ENCODE data around the gene KCNQ1OT1.

KCNQ1OT1 gene

DNA sequence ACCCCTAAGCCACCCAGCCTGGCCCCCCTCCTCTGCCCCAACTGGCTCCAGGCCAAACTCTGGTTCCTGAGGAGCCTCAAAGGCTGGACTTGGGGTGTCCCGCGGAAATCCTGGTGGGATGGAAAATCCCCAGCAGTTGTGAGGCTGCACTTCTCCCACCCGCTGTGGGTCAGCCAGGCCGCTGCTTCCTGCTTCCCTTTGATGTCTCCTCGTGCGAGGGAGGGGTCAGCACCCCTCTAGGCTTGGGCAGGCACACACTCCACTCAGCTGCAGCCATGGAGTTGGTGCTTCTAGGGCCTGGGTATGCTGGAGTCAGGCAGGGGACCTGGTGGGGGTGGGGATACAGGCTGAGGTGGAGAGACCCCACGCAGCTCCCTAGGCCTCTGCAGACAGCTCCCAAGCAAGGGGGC lies 12.0 kb downstream of the KCNQ1OT1 start:
- Histone ChIP-seq H3K4me1 (ENCODE audit: control insufficient read depth in 1 of 2, insufficient read depth in 2 of 2, low read length in 2 of 2) (peaks cover 0 to 40% of the 10 kb centered on the region in 2 donors), H3K27ac (ENCODE audit: low read length) (no peak overlapping the region)

GRCh38 chr11:2687223-2687530 lies 12.6 kb downstream of the KCNQ1OT1 start:
- Histone ChIP-seq H3K27me3 (ENCODE audit: low read depth, low read length) (no peaks in the 10 kb centered on the region), H3K4me3 (ENCODE audit: low read depth in 1 of 2, low read length in 2 of 2) (no peak overlapping the region), H3K9me3 (ENCODE audit: control insufficient read depth in 1 of 2, low read length in 2 of 2) (no peaks in the 10 kb centered on the region), H3K4me1 (ENCODE audit: control insufficient read depth in 1 of 2, insufficient read depth in 2 of 2, low read length in 2 of 2) (peaks cover 0 to 39% of the 10 kb centered on the region in 2 donors), H3K27ac (ENCODE audit: low read length) (no peak overlapping the region), H3K36me3 (ENCODE audit: control insufficient read depth in 1 of 2, insufficient read depth in 2 of 2, low read length in 2 of 2) (no peaks in the 10 kb centered on the region)

More for the DNA sequence above, 12.0 kb downstream of the KCNQ1OT1 start:
- Histone ChIP-seq H3K36me3 (ENCODE audit: control insufficient read depth in 1 of 2, insufficient read depth in 2 of 2, low read length in 2 of 2) (no peaks in the 10 kb centered on the region), H3K9me3 (ENCODE audit: control insufficient read depth in 1 of 2, low read length in 2 of 2) (no peaks in the 10 kb centered on the region), H3K4me3 (ENCODE audit: low read depth in 1 of 2, low read length in 2 of 2) (no peak overlapping the region), H3K27me3 (ENCODE audit: low read depth, low read length) (no peaks in the 10 kb centered on the region)

DNA sequence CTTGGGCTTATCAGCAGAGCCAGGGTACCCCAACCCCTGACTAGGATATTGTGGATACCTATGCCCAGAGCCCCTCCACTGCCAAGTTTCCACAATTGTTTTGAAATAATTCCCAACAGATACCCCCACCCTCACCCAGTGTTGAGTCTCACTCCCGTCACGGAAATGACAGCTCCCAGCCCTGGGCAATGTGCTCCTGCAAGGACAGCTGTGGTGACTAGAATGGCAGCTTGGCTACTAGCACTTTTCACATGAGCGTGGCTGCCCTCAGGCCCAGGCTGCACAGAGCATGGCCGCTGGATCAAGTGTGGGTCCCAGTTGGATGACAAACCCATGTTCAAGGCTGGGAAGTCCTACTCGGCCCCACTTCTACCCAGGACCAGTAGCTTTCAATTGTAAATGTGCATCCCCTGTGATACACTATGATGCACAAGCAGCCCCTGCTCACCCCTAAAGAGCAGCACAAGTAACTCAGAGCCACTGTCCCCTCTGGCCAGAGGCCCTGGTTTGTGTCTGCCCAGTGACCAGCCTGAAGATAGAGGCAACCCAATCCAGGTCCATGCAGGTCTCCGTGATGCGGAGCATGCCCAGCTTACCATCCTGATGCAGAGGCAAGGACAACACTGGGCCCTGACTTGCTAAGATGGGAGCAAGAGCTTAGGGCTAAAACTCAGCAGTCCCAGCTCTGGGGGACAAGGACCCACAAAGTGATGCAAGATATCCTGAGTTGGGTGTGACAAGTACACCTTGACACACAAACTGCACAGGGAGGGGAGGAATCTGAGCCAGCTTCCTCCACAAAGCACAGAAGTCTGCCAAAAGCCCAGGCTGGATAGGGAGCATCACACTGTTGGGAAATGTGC lies 13.2 kb downstream of the KCNQ1OT1 start:
- H3K4me3 ChIP-seq (ENCODE audit: low read depth in 1 of 2, low read length in 2 of 2), result no peak overlapping the region
- no peaks in the 10 kb centered on the region for H3K36me3 ChIP-seq (ENCODE audit: control insufficient read depth in 1 of 2, insufficient read depth in 2 of 2, low read length in 2 of 2)
- H3K27ac ChIP-seq (ENCODE audit: low read length), result no peak overlapping the region
- H3K9me3 ChIP-seq (ENCODE audit: control insufficient read depth in 1 of 2, low read length in 2 of 2), result no peaks in the 10 kb centered on the region
- no peaks in the 10 kb centered on the region for H3K27me3 ChIP-seq (ENCODE audit: low read depth, low read length)
- peaks cover 0 to 33% of the 10 kb centered on the region in 2 donors for H3K4me1 ChIP-seq (ENCODE audit: control insufficient read depth in 1 of 2, insufficient read depth in 2 of 2, low read length in 2 of 2)

- Histone ChIP-seq H3K4me1 (ENCODE audit: control insufficient read depth in 1 of 2, insufficient read depth in 2 of 2, low read length in 2 of 2) (peaks cover 0 to 26% of the 10 kb centered on the region in 2 donors), H3K27me3 (ENCODE audit: low read depth, low read length) (no peaks in the 10 kb centered on the region), H3K9me3 (ENCODE audit: control insufficient read depth in 1 of 2, low read length in 2 of 2) (no peaks in the 10 kb centered on the region), H3K36me3 (ENCODE audit: control insufficient read depth in 1 of 2, insufficient read depth in 2 of 2, low read length in 2 of 2) (no peaks in the 10 kb centered on the region), H3K4me3 (ENCODE audit: low read depth in 1 of 2, low read length in 2 of 2) (no peak overlapping the region), H3K27ac (ENCODE audit: low read length) (no peak overlapping the region)
These were observed 14.0 kb downstream of the KCNQ1OT1 start for GRCh38 chr11:2685566-2686359.

GRCh38 chr11:2685051-2685450 lies 14.7 kb downstream of the KCNQ1OT1 start:
- Histone ChIP-seq H3K4me1 (ENCODE audit: control insufficient read depth in 1 of 2, insufficient read depth in 2 of 2, low read length in 2 of 2) (peaks cover 0 to 20% of the 10 kb centered on the region in 2 donors), H3K27ac (ENCODE audit: low read length) (no peak overlapping the region), H3K4me3 (ENCODE audit: low read depth in 1 of 2, low read length in 2 of 2) (no peak overlapping the region), H3K36me3 (ENCODE audit: control insufficient read depth in 1 of 2, insufficient read depth in 2 of 2, low read length in 2 of 2) (no peaks in the 10 kb centered on the region), H3K27me3 (ENCODE audit: low read depth, low read length) (no peaks in the 10 kb centered on the region), H3K9me3 (ENCODE audit: control insufficient read depth in 1 of 2, low read length in 2 of 2) (no peaks in the 10 kb centered on the region)

- Histone ChIP-seq H3K4me3 (ENCODE audit: low read depth in 1 of 2, low read length in 2 of 2) (no peak overlapping the region), H3K27ac (ENCODE audit: low read length) (no peak overlapping the region), H3K36me3 (ENCODE audit: control insufficient read depth in 1 of 2, insufficient read depth in 2 of 2, low read length in 2 of 2) (no peaks in the 10 kb centered on the region), H3K4me1 (ENCODE audit: control insufficient read depth in 1 of 2, insufficient read depth in 2 of 2, low read length in 2 of 2) (peaks cover 0 to 17% of the 10 kb centered on the region in 2 donors), H3K9me3 (ENCODE audit: control insufficient read depth in 1 of 2, low read length in 2 of 2) (no peaks in the 10 kb centered on the region), H3K27me3 (ENCODE audit: low read depth, low read length) (no peaks in the 10 kb centered on the region)
These were observed 15.2 kb downstream of the KCNQ1OT1 start for GRCh38 chr11:2684581-2684980.

- no peak overlapping the region for H3K4me3 ChIP-seq (ENCODE audit: low read depth in 1 of 2, low read length in 2 of 2)
- H3K4me1 ChIP-seq (ENCODE audit: control insufficient read depth in 1 of 2, insufficient read depth in 2 of 2, low read length in 2 of 2), result peaks cover 0 to 17% of the 10 kb centered on the region in 2 donors
- H3K36me3 ChIP-seq (ENCODE audit: control insufficient read depth in 1 of 2, insufficient read depth in 2 of 2, low read length in 2 of 2), result no peaks in the 10 kb centered on the region
- no peaks in the 10 kb centered on the region for H3K9me3 ChIP-seq (ENCODE audit: control insufficient read depth in 1 of 2, low read length in 2 of 2)
- no peak overlapping the region for H3K27ac ChIP-seq (ENCODE audit: low read length)
- no peaks in the 10 kb centered on the region for H3K27me3 ChIP-seq (ENCODE audit: low read depth, low read length)
These were observed 16.0 kb downstream of the KCNQ1OT1 start for GRCh38 chr11:2683806-2684205.

- no peaks in the 10 kb centered on the region for H3K27me3 ChIP-seq (ENCODE audit: low read depth, low read length)
- no peak overlapping the region for H3K27ac ChIP-seq (ENCODE audit: low read length)
- peaks cover 1 to 3% of the 10 kb centered on the region in 2 donors for H3K4me1 ChIP-seq (ENCODE audit: control insufficient read depth in 1 of 2, insufficient read depth in 2 of 2, low read length in 2 of 2)
- H3K9me3 ChIP-seq (ENCODE audit: control insufficient read depth in 1 of 2, low read length in 2 of 2), result no peaks in the 10 kb centered on the region
- H3K4me3 ChIP-seq (ENCODE audit: low read depth in 1 of 2, low read length in 2 of 2), result no peak overlapping the region
- H3K36me3 ChIP-seq (ENCODE audit: control insufficient read depth in 1 of 2, insufficient read depth in 2 of 2, low read length in 2 of 2), result no peaks in the 10 kb centered on the region
These were observed 18.2 kb downstream of the KCNQ1OT1 start for GRCh38 chr11:2681408-2682145.

DNA sequence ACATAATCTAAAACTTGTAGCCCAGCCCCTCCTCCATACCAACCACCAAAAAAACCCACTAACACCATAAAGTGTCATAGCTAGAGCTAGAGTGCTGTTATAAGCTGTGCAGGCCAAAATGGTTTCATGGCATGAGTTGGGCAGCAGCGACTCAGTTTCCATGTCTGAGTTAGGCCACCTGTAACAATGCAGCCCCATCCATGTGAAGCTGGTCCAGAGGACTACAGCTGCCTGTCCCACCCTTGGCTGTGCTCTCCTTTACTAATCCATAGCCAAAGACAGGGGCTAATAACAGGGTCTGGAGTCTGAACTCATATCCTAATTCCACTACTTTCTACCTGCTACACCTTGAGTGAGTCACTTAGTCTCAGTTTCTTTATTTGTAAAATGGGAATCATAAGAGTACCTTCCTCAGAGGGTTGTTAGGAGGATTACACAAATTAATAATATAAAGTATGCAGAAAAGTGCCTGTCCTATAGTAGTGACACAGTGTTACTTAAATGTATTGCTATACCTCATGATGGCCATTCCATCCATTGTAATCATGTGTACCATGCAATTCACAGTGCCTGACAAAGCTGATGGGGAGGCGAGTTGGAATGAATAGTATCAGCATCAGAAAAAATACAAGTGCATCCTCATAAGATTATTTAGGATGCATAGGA lies 20.6 kb downstream of the KCNQ1OT1 start:
- Histone ChIP-seq H3K36me3 (ENCODE audit: control insufficient read depth in 1 of 2, insufficient read depth in 2 of 2, low read length in 2 of 2) (no peaks in the 10 kb centered on the region), H3K9me3 (ENCODE audit: control insufficient read depth in 1 of 2, low read length in 2 of 2) (no peaks in the 10 kb centered on the region), H3K27ac (ENCODE audit: low read length) (no peak overlapping the region), H3K4me1 (ENCODE audit: control insufficient read depth in 1 of 2, insufficient read depth in 2 of 2, low read length in 2 of 2) (peaks cover 13 to 19% of the 10 kb centered on the region in 2 donors), H3K27me3 (ENCODE audit: low read depth, low read length) (no peaks in the 10 kb centered on the region), H3K4me3 (ENCODE audit: low read depth in 1 of 2, low read length in 2 of 2) (no peak overlapping the region)

DNA sequence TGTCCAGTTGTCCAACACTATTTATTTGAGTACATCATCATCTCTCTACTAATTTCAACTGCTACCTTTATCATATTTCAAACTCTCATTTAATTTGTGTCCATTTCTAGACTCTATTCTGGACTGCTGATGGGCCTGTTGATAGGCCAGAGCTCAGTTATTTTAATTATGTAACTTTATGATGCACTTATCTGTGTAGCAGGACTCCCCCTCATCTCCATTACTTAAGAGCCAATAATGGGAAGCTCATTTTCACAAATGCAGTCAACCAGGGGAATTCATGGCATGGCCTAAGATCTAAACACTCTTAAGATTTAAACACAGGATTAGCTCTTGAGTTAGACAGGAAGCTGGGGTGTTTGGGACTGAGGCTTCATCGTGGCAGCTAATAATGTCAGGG lies 21.4 kb downstream of the KCNQ1OT1 start:
- Histone ChIP-seq H3K27me3 (ENCODE audit: low read depth, low read length) (no peaks in the 10 kb centered on the region), H3K4me1 (ENCODE audit: control insufficient read depth in 1 of 2, insufficient read depth in 2 of 2, low read length in 2 of 2) (peaks cover 13 to 23% of the 10 kb centered on the region in 2 donors), H3K4me3 (ENCODE audit: low read depth in 1 of 2, low read length in 2 of 2) (no peak overlapping the region), H3K36me3 (ENCODE audit: control insufficient read depth in 1 of 2, insufficient read depth in 2 of 2, low read length in 2 of 2) (no peaks in the 10 kb centered on the region), H3K9me3 (ENCODE audit: control insufficient read depth in 1 of 2, low read length in 2 of 2) (no peaks in the 10 kb centered on the region), H3K27ac (ENCODE audit: low read length) (no peak overlapping the region)

DNA sequence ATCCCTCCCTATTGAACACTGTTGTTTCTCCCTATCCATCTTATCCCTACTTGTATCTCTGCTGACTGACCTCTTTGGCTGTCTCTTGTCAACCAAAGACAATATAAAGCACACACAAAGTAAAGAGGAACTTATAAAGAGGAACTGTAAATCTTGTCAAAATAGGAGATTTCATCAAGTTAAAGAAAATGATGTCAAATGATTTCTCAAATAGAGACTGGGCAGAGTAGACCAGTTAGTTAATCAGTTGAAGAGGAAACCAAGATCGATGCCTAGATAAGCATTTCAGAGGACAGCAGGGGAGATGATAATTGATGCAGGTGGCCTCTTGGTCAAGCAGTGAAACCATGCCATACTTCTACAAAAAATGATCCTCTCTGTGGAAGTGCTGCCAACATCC lies 22.7 kb downstream of the KCNQ1OT1 start:
- no peak overlapping the region for H3K4me3 ChIP-seq (ENCODE audit: low read depth in 1 of 2, low read length in 2 of 2)
- no peak overlapping the region for H3K27ac ChIP-seq (ENCODE audit: low read length)
- no peaks in the 10 kb centered on the region for H3K9me3 ChIP-seq (ENCODE audit: control insufficient read depth in 1 of 2, low read length in 2 of 2)
- H3K27me3 ChIP-seq (ENCODE audit: low read depth, low read length), result no peaks in the 10 kb centered on the region
- peaks cover 13 to 23% of the 10 kb centered on the region in 2 donors for H3K4me1 ChIP-seq (ENCODE audit: control insufficient read depth in 1 of 2, insufficient read depth in 2 of 2, low read length in 2 of 2)
- H3K36me3 ChIP-seq (ENCODE audit: control insufficient read depth in 1 of 2, insufficient read depth in 2 of 2, low read length in 2 of 2), result no peaks in the 10 kb centered on the region
